Peyer's patch (tissue), 4 donors: ENCODE measurements around the gene SEMA4D.

Experiments
- CTCF ChIP-seq, 6 experiments: fragments of 450-650 bp in 4 of 6; fragments of 200-600 bp in 2 of 6; sonication (generic) in 1 of 6; IDR thresholded peaks; one replicate each; pipeline ENCODE4 v1.5.1; 2017 to 2019; ENCODE audit warnings: antibody characterized with exemption in 6 of 6, mild to moderate bottlenecking in 3 of 6, moderate library complexity in 1 of 6
- POLR2A ChIP-seq, 2 donors: fragments of 450-650 bp; IDR thresholded peaks; one replicate each; pipeline ENCODE4 v1.5.1; 2017; ENCODE audit warnings: antibody characterized with exemption in 2 of 2, mild to moderate bottlenecking in 2 of 2, moderate library complexity in 2 of 2

DNA sequence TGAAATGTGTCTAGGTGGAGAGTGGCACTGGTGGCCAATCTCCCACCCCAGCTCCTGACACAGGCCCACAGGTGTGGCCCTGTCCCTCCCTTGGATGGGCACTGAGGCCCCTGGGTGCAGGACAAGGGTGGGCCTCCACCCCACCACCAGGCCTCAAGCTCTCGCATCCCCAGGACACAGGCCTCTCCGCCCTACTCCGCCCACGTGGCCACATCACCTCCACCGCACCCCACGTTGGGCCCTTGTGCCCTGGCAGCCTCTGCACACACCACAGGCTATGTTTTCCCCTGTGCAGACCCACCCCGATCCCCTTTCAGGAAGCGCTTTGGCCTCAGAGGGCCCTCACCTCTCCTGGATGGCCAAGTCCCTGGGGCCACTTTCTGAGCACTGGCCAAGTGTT lies 124.9 kb downstream of the SEMA4D start:
- TF ChIP-seq CTCF (IDR thresholded peaks at IDR 0.05) (no peak), POLR2A (IDR thresholded peaks at IDR 0.05) (no peak)
